ENCODE measurements around the gene UTP25. TPM values are rescaled to one million over a fixed set of nuclear protein-coding genes. Genes with fewer than 3 reads are reported as not detected.

Gene UTP25
- total RNA-seq, 3 donors from 2014 or later (not counting 1 experiment from before 2014, with no cell fraction given): 6.0 to 8.9 (median 8.3) TPM

DNA sequence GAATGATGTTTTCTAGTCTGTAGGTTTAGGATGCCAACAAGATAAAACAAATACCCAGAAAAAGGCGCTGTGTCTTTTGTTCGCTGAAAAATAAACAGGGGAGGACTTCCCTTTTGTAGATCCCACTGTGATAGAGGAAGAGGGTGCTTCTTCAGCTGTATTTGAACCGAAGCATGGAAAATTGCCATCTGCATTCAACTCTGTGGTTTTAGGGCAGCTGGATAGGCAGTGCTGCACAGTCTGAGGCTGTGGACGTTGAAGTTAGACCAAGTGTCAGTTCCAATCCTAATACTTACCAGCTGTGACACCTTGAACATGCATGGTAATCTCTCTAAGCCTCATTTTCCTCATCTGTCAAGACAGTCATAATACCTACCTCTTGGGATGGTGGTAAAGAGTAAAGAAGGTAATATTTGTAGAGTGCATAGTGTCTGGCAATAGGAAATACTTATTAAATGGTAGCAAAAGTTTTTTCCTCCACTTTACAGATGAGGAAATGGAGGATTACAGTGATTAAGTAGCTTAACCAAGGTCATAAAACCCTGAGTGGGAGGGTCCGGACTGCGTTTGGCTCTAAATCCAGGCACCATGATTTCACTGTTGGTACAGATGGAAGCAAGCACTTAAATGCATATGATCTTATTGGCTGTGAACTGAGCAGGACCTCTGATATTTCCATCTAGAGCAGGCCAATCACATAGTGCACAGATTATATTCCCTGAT is 48.5 kb downstream of the UTP25 start:
- H3K27ac Mint-ChIP-seq: no peak overlapping the region
- H3K27me3 ChIP-seq (ENCODE audit: control insufficient read depth, insufficient read depth, low read length): no peaks in the 10 kb centered on the region
- no peak for DNase-seq
- WGBS (ENCODE audit: insufficient coverage): 82% methylated on average over 6 of the region's 6 CpGs
- TF ChIP-seq, protein P1, sequence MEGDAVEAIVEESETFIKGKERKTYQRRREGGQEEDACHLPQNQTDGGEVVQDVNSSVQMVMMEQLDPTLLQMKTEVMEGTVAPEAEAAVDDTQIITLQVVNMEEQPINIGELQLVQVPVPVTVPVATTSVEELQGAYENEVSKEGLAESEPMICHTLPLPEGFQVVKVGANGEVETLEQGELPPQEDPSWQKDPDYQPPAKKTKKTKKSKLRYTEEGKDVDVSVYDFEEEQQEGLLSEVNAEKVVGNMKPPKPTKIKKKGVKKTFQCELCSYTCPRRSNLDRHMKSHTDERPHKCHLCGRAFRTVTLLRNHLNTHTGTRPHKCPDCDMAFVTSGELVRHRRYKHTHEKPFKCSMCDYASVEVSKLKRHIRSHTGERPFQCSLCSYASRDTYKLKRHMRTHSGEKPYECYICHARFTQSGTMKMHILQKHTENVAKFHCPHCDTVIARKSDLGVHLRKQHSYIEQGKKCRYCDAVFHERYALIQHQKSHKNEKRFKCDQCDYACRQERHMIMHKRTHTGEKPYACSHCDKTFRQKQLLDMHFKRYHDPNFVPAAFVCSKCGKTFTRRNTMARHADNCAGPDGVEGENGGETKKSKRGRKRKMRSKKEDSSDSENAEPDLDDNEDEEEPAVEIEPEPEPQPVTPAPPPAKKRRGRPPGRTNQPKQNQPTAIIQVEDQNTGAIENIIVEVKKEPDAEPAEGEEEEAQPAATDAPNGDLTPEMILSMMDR (IDR thresholded peaks at IDR 0.05): no peak
- H3K36me3 Mint-ChIP-seq: no peaks in the 10 kb centered on the region
- H3K4me3 ChIP-seq (ENCODE audit: low read length): no peak overlapping the region
- H3K36me3 ChIP-seq (ENCODE audit: control insufficient read depth, insufficient read depth, low read length): no peaks in the 10 kb centered on the region
- H3K27ac ChIP-seq (ENCODE audit: low read length): no peak overlapping the region
- H3K4me1 Mint-ChIP-seq: no peaks in the 10 kb centered on the region
- H3K27me3 Mint-ChIP-seq (ENCODE audit: low read depth in 2 of 2): peaks cover 14 to 25% of the 10 kb centered on the region in 2 donors
- H3K4me1 ChIP-seq (ENCODE audit: control insufficient read depth, insufficient read depth, low read length): no peaks in the 10 kb centered on the region
- H3K4me3 Mint-ChIP-seq: no peak overlapping the region
- no peaks in the 10 kb centered on the region for H3K9me3 ChIP-seq (ENCODE audit: control insufficient read depth, insufficient read depth, low read length)
- ATAC-seq: no peak
- intact Hi-C loops (cut with micrococcal nuclease): no loop called here
- H3K9me3 Mint-ChIP-seq: no peaks in the 10 kb centered on the region

- Mint-ChIP-seq H3K9me3 (no peaks in the 10 kb centered on the region), H3K27ac (no peak overlapping the region), H3K4me1 (no peaks in the 10 kb centered on the region), H3K27me3 (ENCODE audit: low read depth in 2 of 2) (peaks cover 10 to 27% of the 10 kb centered on the region in 2 donors), H3K36me3 (no peaks in the 10 kb centered on the region), H3K4me3 (no peak overlapping the region)
- intact Hi-C loops (cut with micrococcal nuclease): no loop called here
- no peaks in the 10 kb centered on the region for H3K9me3 ChIP-seq (ENCODE audit: control insufficient read depth, insufficient read depth, low read length)
- TF ChIP-seq, protein P1 (IDR thresholded peaks at IDR 0.05): no peak
- H3K36me3 ChIP-seq (ENCODE audit: control insufficient read depth, insufficient read depth, low read length): no peaks in the 10 kb centered on the region
- DNase-seq (no peak), ATAC-seq (no peak)
- no peak overlapping the region for H3K4me3 ChIP-seq (ENCODE audit: low read length)
- no peak overlapping the region for H3K27ac ChIP-seq (ENCODE audit: low read length)
- H3K27me3 ChIP-seq (ENCODE audit: control insufficient read depth, insufficient read depth, low read length): no peaks in the 10 kb centered on the region
- H3K4me1 ChIP-seq (ENCODE audit: control insufficient read depth, insufficient read depth, low read length): no peaks in the 10 kb centered on the region
- 67% methylated on average over 2 of the region's 2 CpGs for WGBS (ENCODE audit: insufficient coverage)
These were observed 49.5 kb downstream of the UTP25 start for GRCh38 chr1:209877087-209877764.

- Histone ChIP-seq H3K4me1 (ENCODE audit: control insufficient read depth, insufficient read depth, low read length) (no peaks in the 10 kb centered on the region), H3K9me3 (ENCODE audit: control insufficient read depth, insufficient read depth, low read length) (no peaks in the 10 kb centered on the region), H3K27me3 (ENCODE audit: control insufficient read depth, insufficient read depth, low read length) (no peaks in the 10 kb centered on the region), H3K27ac (ENCODE audit: low read length) (no peak overlapping the region), H3K36me3 (ENCODE audit: control insufficient read depth, insufficient read depth, low read length) (no peaks in the 10 kb centered on the region), H3K4me3 (ENCODE audit: low read length) (no peak overlapping the region)
- Mint-ChIP-seq H3K4me3 (no peak overlapping the region), H3K36me3 (no peaks in the 10 kb centered on the region), H3K27ac (no peak overlapping the region), H3K9me3 (no peaks in the 10 kb centered on the region), H3K4me1 (no peaks in the 10 kb centered on the region), H3K27me3 (ENCODE audit: low read depth in 2 of 2) (peaks cover 6 to 39% of the 10 kb centered on the region in 2 donors)
- 100% methylated on average over 1 of the region's 1 CpG for WGBS (ENCODE audit: insufficient coverage)
- DNase-seq (no peak), ATAC-seq (no peak)
- intact Hi-C loops (cut with micrococcal nuclease): no loop called here
- TF ChIP-seq, protein P1 (IDR thresholded peaks at IDR 0.05): no peak
These were observed 51.2 kb downstream of the UTP25 start for GRCh38 chr1:209878964-209879363.

Data from natural killer cell (primary cell).